H1 (cell line): ENCODE measurements around the gene ELMO1. TPM values are rescaled to one million over a fixed set of nuclear protein-coding genes. Genes with fewer than 3 reads are reported as not detected.

Experiments
- CTCF ChIA-PET: fragments of 300-600 bp; sonication (Branson Sonifier 250); formaldehyde crosslinking; loops from one replicate; lab custom pipeline; 2021; ENCODE audit not compliant: partially characterized antibody; lab: Charles Lee
- POLR2A ChIA-PET: fragments of 300-600 bp; sonication (Branson Sonifier 250); formaldehyde crosslinking; loops from one replicate; lab custom pipeline; 2021; ENCODE audit warnings: inconsistent platforms; ENCODE audit not compliant: partially characterized antibody; lab: Charles Lee
- DNase-seq, 2 experiments: peaks; one replicate each; pipeline versions ENCODE4 v3.0.0 to v3.0.0-alpha.2; 2010 to 2022; ENCODE audit warnings: low spot score in 2 of 2, low read depth in 1 of 2, mixed read lengths in 1 of 2
- FAIRE-seq: peaks from 2 replicates; lab custom pipeline; 2011; peaks lifted over from hg19 to GRCh38; lab: Jason Lieb, UNC
- H2AFZ ChIP-seq: 2 replicates; pipeline ENCODE4 v1.8.1; 2012; ENCODE audit warnings: low read length, inconsistent platforms
- H2AK5ac ChIP-seq: 2 replicates; pipeline ENCODE4 v1.6.1; 2013; ENCODE audit warnings: low read depth, low read length
- H2BK120ac ChIP-seq: replicated peaks from 2 replicates; pipeline ENCODE3; 2013; ENCODE audit warnings: low read depth, low read length, inconsistent platforms
- H2BK12ac ChIP-seq: 2 replicates; pipeline ENCODE4 v1.6.1; 2013; ENCODE audit warnings: low read depth, low read length
- H2BK15ac ChIP-seq: 2 replicates; pipeline ENCODE4 v1.6.1; 2013; ENCODE audit warnings: low read length
- H2BK20ac ChIP-seq: 2 replicates; pipeline ENCODE4 v1.6.1; 2013; ENCODE audit warnings: low read length
- H2BK5ac ChIP-seq: 2 replicates; pipeline ENCODE4 v1.6.1; 2013; ENCODE audit warnings: low read depth, low read length
- H3K14ac ChIP-seq: 2 replicates; pipeline ENCODE4 v1.6.1; 2013; ENCODE audit warnings: inconsistent platforms; ENCODE audit not compliant: insufficient read length
- H3K18ac ChIP-seq: 2 replicates; pipeline ENCODE4 v1.6.1; 2013; ENCODE audit warnings: low read length; ENCODE audit errors: extremely low read depth
- H3K23ac ChIP-seq: 2 replicates; pipeline ENCODE4 v1.6.1; 2013; ENCODE audit warnings: inconsistent platforms; ENCODE audit not compliant: insufficient read length
- H3K23me2 ChIP-seq: 2 replicates; pipeline ENCODE4 v1.6.1; 2013; ENCODE audit warnings: low read depth, low read length
- H3K27ac ChIP-seq: 2 replicates; pipeline ENCODE4 v1.6.1; 2011; ENCODE audit warnings: low read depth, low read length, inconsistent platforms
- H3K27me3 ChIP-seq, 4 experiments: replicated peaks in 1 of 4; 1 replicate in 1 of 4; 2 replicates in 3 of 4; pipeline versions ENCODE4 v1.6.1 to v1.8.1; 2011 to 2013; ENCODE audit warnings: low read length in 3 of 4, mild to moderate bottlenecking in 3 of 4, inconsistent platforms in 2 of 4, mixed read lengths in 2 of 4, moderate library complexity in 1 of 4; ENCODE audit not compliant: control insufficient read depth in 3 of 4, insufficient read depth in 3 of 4; ENCODE audit errors: extremely low read depth in 1 of 4
- H3K36me3 ChIP-seq, 4 experiments: 2 replicates each; pipeline versions ENCODE4 v1.6.1 to v1.8.1; 2011 to 2013; ENCODE audit warnings: mild to moderate bottlenecking in 4 of 4, low read length in 3 of 4, moderate library complexity in 2 of 4, control low read depth in 1 of 4, inconsistent platforms in 1 of 4; ENCODE audit not compliant: insufficient read depth in 4 of 4, control insufficient read depth in 2 of 4
- H3K4ac ChIP-seq: replicated peaks from 2 replicates; pipeline ENCODE3; 2013; ENCODE audit warnings: low read length, low read depth, mixed read lengths, inconsistent platforms; ENCODE audit not compliant: insufficient read length
- H3K4me1 ChIP-seq, 4 experiments: replicated peaks in 1 of 4; 1 replicate in 1 of 4; 2 replicates in 3 of 4; pipeline versions ENCODE4 v1.6.1 to v1.8.1; 2011 to 2013; ENCODE audit warnings: low read length in 3 of 4, inconsistent platforms in 2 of 4, mixed read lengths in 1 of 4; ENCODE audit not compliant: insufficient read depth in 4 of 4, control insufficient read depth in 3 of 4
- H3K4me2 ChIP-seq, 2 experiments: 2 replicates each; pipeline versions ENCODE4 v1.6.1 to v1.8.1; 2011 to 2013; ENCODE audit warnings: low read depth in 2 of 2, low read length in 2 of 2, control low read depth in 1 of 2, inconsistent platforms in 1 of 2, mild to moderate bottlenecking in 1 of 2; ENCODE audit not compliant: insufficient read depth in 1 of 2
- H3K4me3 ChIP-seq, 4 experiments: fragments of 200-600, 300-600 bp in 1 of 4; sonication (generic), shearing (Covaris generic), sonication (Bioruptor Twin) in 1 of 4; 2 replicates each; pipeline versions ENCODE4 v1.5.1 to v1.8.1; 2011 to 2016; ENCODE audit warnings: low read length in 4 of 4, low read depth in 3 of 4, control low read depth in 2 of 4, inconsistent platforms in 2 of 4, mild to moderate bottlenecking in 2 of 4, mixed read lengths in 1 of 4, moderate library complexity in 1 of 4; ENCODE audit not compliant: insufficient read depth in 2 of 4; ENCODE audit errors: extremely low read depth in 1 of 4
- H3K56ac ChIP-seq: replicated peaks from 2 replicates; pipeline ENCODE3; 2013; ENCODE audit warnings: low read depth, mild to moderate bottlenecking, mixed read lengths, low read length, inconsistent platforms; ENCODE audit not compliant: insufficient read length
- H3K79me1 ChIP-seq: 2 replicates; pipeline ENCODE4 v1.6.1; 2013; ENCODE audit warnings: low read depth, low read length, control low read depth
- H3K79me2 ChIP-seq, 2 experiments: 2 replicates each; pipeline versions ENCODE4 v1.6.1 to v1.8.1; 2012 to 2013; ENCODE audit warnings: low read length in 2 of 2, mild to moderate bottlenecking in 2 of 2, inconsistent platforms in 1 of 2; ENCODE audit not compliant: insufficient read depth in 2 of 2, control insufficient read depth in 1 of 2
- H3K9ac ChIP-seq, 4 experiments: replicated peaks in 1 of 4; 1 replicate in 1 of 4; 2 replicates in 3 of 4; pipeline versions ENCODE4 v1.6.1 to v1.8.1; 2011 to 2013; ENCODE audit warnings: low read depth in 3 of 4, low read length in 3 of 4, control low read depth in 2 of 4, mild to moderate bottlenecking in 2 of 4, moderate library complexity in 2 of 4, inconsistent platforms in 1 of 4; ENCODE audit errors: extremely low read depth in 1 of 4
- H3K9me3 ChIP-seq, 2 experiments: 2 replicates each; pipeline versions ENCODE4 v1.6.1 to v1.8.1; 2012 to 2013; ENCODE audit warnings: mild to moderate bottlenecking in 2 of 2, moderate library complexity in 2 of 2, control low read depth in 1 of 2, inconsistent platforms in 1 of 2, low read depth in 1 of 2, low read length in 1 of 2, mixed read lengths in 1 of 2; ENCODE audit not compliant: insufficient read depth in 2 of 2
- H4K20me1 ChIP-seq, 2 experiments: replicated peaks in 1 of 2; 2 replicates each; pipeline versions ENCODE3 to v1.8.1; 2011 to 2013; ENCODE audit warnings: inconsistent platforms in 2 of 2, low read length in 2 of 2, mild to moderate bottlenecking in 1 of 2; ENCODE audit not compliant: insufficient read depth in 2 of 2, control insufficient read depth in 1 of 2
- H4K5ac ChIP-seq: 2 replicates; pipeline ENCODE4 v1.6.1; 2013; ENCODE audit warnings: low read length, low read depth, mixed read lengths, inconsistent platforms; ENCODE audit not compliant: insufficient read length
- H4K8ac ChIP-seq: 2 replicates; pipeline ENCODE4 v1.8.0; 2013; ENCODE audit warnings: mild to moderate bottlenecking, moderate library complexity, low read length, inconsistent platforms; ENCODE audit not compliant: insufficient read depth; ENCODE audit errors: extremely low read depth
- H4K91ac ChIP-seq: replicated peaks from 2 replicates; pipeline ENCODE3; 2013; ENCODE audit warnings: low read length, mixed read lengths, inconsistent platforms; ENCODE audit not compliant: insufficient read length
- ATF2 ChIP-seq: IDR thresholded peaks from 2 replicates; pipeline ENCODE4 v1.6.1; 2012; ENCODE audit warnings: low read length, inconsistent platforms
- ATF3 ChIP-seq: IDR thresholded peaks from 2 replicates; pipeline ENCODE4 v1.6.1; 2011; ENCODE audit warnings: low read depth, mild to moderate bottlenecking, low read length; ENCODE audit not compliant: insufficient read depth
- EP300 ChIP-seq, 2 experiments: IDR thresholded peaks; 1 replicate in 1 of 2; 2 replicates in 1 of 2; pipeline ENCODE4 v1.6.1; 2011 to 2012; ENCODE audit warnings: low read depth in 2 of 2, low read length in 2 of 2, mild to moderate bottlenecking in 2 of 2, borderline replicate concordance in 1 of 2, inconsistent platforms in 1 of 2, moderate library complexity in 1 of 2
- HDAC6 ChIP-seq: IDR thresholded peaks from one replicate; pipeline ENCODE4 v1.7.1; 2012; ENCODE audit warnings: low read depth, mild to moderate bottlenecking, inconsistent platforms, low read length, moderate library complexity
- WGBS, 2 experiments: shearing (Covaris generic) in 1 of 2; methylation state at CpG; one replicate each; pipeline versions ENCODE4 v1.1.6 to v1.1.7; 2013 to 2015; ENCODE audit warnings: low lambda C conversion rate in 2 of 2, mixed read lengths in 2 of 2, inconsistent platforms in 1 of 2, low coverage in 1 of 2, missing lambda C conversion rate in 1 of 2; ENCODE audit not compliant: insufficient replicate concordance in 2 of 2, insufficient coverage in 1 of 2, insufficient read length in 1 of 2; ENCODE audit errors: extremely low coverage in 1 of 2, missing lambda C conversion rate in 1 of 2; 5-methylcytosine and 5-hydroxymethylcytosine counted together
- polyA plus RNA-seq, 7 experiments: library from polyadenylated mRNA; depleted of rRNA in 3 of 7; stranded (reverse) in 5 of 7; unstranded in 2 of 7; fragments of >200 nt in 5 of 7; fragments of 200-250 nt in 2 of 7; gene quantifications; 1 replicate in 5 of 7; 2 replicates in 1 of 7; 4 replicates in 1 of 7; pipeline versions ENCODE4 v1.2.1 to v1.2.3, GENCODE V29; 2011 to 2013; ENCODE audit warnings: missing spikeins in 2 of 7, mixed read lengths in 2 of 7
- total RNA-seq: library from RNA; stranded (reverse); fragmentation: NEBNext Ultra II Directional; extraction: Animal tissue kit (Norgen Biotek cat#: 25700); gene quantifications from 2 replicates; pipeline ENCODE4 v1.2.1, GENCODE V29; 2021

Gene ELMO1
- total and polyA plus RNA-seq, 2 of the 8 experiments (the other 6 are each of a cell fraction or from before 2014, with no cell fraction given), result 18.4 to 21.0 TPM

- Histone ChIP-seq H3K9ac (no peak overlapping the region), H2BK12ac (no peak overlapping the region), H3K56ac (no peak overlapping the region), H4K8ac (no peak overlapping the region), H3K14ac (no peak overlapping the region), H3K4me1 (no peaks in the 10 kb centered on the region; a peak in 1 of 7 replicates), H3K79me1 (no peaks in the 10 kb centered on the region), H4K5ac (no peak overlapping the region), H2BK5ac (no peak overlapping the region), H3K4me3 (no peak overlapping the region), H3K27me3 (no peaks in the 10 kb centered on the region), H4K91ac (no peak overlapping the region), H3K23me2 (no peaks in the 10 kb centered on the region), H3K4ac (no peak overlapping the region), H3K79me2 (0 out of 4 replicates have a peak, but pooled peaks cover 0 to 2% of the 10 kb centered on the region in 2 experiments), H2BK20ac (no peak overlapping the region), H2BK120ac (no peak overlapping the region), H3K36me3 (peaks cover 0 to 2% (median under 1%) of the 10 kb centered on the region in 4 experiments; a peak in 2 of 8 replicates), H3K18ac (no peak overlapping the region), H2AK5ac (no peak overlapping the region), H3K27ac (no peak overlapping the region), H2AFZ (no peak overlapping the region), H3K4me2 (no peak overlapping the region), H3K23ac (no peak overlapping the region), H3K9me3 (no peaks in the 10 kb centered on the region), H4K20me1 (no peaks in the 10 kb centered on the region), H2BK15ac (no peak overlapping the region)
- DNase-seq, result no peak
- WGBS, 2 experiments, result 91% methylated on average over 5 of the region's 5 CpGs; no CpG with 5 or more reads in 1 of the 2 experiments
- FAIRE-seq, result no peak
- ChIA-PET POLR2A (no interaction called here), CTCF (interaction anchor here (0.7 to 1.7 kb wide), 3 partner anchors 13 to 542 kb away, joined by 3 to 5 read pairs (median 3); no protein-coding TSS in a partner anchor)
- no peak for TF ChIP-seq HDAC6
- TF ChIP-seq EP300 (IDR thresholded peaks at IDR 0.05; ENCODE audit: borderline replicate concordance in 1 of 2, low read depth in 2 of 2, low read length in 2 of 2), result no peak
- no peak for TF ChIP-seq ATF3
- TF ChIP-seq ATF2, result no peak
Observed at GRCh38 chr7:37336259-37336658, 112.4 kb downstream of the ELMO1 start.
